Suppressor macrophage (primary cell): ENCODE results near the gene CGB1.

Experiments
- DNase-seq, 4 experiments: peaks; one replicate each; pipeline ENCODE4 v3.0.0-alpha.2; 2020 to 2022

CGB1 gene

DNA sequence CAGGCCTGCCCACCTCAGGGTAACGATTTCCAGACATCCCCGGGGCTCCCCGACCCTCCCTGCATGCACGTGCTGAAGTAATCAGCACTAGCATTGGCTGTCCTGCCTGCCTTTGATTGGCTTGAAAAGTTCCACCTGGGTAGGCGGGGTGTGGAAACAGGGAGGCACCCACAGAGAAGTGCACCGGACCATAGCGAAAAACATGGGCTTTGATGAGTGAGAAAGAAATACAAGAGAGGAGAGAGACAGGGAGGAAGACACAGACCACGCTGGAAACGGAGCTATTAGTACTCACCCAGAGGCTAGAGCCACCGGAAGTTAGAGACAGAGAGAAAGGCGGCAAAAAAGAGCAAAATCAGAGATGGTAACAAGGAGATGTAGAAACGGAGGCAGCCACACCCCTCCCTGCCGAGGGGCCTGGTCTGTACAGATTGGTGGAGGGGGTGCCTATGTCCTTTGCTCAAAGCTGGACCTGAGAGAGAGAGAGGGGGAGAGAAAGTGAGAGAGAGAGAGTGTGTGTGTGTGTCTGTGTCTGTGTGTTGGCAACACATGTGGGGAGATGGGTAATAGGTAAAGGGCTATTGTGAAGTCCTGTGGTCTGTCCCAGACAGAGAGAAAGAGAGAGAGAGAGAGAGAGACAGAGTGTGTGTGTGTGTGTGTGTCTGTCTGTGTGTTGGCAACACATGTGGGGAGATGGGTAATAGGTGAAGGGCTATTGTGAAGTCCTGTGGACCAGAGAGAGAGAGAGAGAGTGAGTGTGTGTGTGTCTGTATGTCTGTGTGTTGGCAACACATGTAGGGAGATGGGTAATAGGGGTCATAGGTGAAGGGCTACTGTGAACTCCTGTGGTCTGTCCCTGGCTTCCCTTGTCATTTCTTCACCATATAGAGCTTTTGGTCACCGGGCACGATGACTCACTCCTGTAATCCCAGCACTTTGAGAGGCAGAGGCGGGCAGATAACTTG lies 15.5 kb downstream of the CGB1 start:
- peak; percentile 12 to 55 (median 38) for DNase-seq

DNA sequence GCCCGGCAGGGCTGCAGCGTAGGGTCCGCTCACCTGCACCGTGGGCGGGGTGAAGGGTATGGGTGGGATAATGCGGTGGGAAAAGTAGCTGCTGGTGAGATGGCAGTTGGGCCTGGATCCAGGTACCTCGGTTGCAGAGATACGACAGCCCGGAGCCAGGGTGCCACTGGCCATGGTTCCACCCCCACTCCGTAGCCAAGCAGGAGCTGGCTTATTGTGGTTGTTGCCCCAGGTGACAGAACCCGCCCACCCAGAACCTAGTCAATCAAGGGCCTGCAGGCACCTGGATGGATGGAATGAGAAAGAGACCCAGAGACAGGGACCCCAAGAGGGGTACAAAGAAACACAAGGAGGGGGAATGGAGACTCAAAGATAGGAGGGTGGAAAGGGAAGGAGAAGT lies 16.4 kb downstream of the CGB1 start:
- no peak for DNase-seq

DNA sequence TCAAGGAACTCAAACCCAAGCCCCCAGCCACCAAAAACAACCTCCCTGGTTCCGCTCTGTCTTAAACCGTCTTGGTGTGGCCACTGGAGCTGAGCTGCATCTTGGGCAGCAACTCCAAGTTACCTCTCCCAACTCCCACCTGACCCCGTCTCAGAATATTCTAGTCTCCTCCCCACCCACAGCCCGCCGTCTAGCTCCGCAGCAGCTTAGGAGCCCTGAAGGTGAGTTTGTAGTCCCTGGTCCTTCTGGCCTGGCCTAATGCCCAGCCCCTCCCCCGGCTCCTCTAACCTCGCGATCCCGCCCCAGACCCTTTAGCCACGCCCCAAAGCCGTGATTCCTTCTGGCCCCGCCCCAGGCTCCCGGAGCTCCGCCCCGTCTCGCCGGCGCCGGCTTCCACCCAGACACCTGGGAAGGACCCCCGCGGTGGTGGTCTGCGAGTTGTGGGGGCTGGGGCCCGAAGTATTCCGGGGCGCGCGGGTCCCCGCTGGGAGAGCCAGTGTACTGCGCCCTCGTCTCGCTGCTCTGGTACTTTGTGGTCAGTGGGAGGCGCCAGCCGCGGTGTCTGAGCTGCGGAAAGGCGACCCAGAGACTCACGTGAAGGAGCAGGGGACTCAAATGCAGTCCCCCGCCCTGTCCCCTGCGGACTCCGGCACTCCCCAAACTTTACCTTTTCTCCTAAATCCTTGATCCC lies 17.3 kb downstream of the CGB1 start:
- peak; percentile 29 to 58 (median 45) for DNase-seq

DNA sequence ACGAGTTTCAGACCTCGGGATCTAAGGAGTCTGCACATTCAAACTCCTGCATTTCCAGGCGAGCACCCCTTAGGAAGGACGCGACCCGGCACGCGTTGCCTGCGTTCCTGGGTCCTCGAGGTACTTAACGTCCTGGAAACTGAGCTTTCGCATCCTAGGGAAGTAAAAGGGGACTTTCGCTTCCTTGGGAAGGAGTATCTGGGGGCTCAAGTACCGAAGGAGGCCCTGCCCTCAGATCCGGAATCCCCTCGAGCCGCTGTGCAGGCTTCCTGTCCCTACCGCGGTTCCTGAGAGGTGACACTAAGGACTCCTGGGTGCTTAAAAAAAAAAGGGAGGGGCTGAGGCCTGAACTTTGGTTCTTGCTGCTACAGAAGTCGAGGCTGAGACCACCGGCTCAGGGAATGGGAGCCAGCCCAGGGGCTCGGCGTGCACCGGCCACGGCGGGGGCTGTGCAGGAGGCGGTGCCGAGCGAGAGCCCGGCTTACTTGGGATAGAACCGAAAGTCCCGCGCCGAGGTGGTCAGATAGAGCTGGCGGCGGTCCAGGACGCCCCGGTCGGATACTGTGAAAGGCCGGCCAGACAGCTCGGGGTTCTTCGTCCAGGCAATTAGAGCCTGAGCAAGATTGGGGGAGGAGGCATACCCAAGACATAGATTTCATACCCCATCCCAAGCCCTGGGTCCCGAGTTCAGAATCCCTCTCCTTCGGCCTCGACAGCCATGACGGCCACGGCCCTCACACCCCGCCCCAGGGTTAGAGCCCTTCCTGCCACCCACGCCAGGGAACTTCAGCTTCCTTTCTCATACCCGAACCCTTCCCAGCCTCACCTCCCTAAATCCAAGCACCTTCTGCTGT lies 18.1 kb downstream of the CGB1 start:
- peak in 2 of 4 experiments; percentile 10 to 18 for DNase-seq

DNA sequence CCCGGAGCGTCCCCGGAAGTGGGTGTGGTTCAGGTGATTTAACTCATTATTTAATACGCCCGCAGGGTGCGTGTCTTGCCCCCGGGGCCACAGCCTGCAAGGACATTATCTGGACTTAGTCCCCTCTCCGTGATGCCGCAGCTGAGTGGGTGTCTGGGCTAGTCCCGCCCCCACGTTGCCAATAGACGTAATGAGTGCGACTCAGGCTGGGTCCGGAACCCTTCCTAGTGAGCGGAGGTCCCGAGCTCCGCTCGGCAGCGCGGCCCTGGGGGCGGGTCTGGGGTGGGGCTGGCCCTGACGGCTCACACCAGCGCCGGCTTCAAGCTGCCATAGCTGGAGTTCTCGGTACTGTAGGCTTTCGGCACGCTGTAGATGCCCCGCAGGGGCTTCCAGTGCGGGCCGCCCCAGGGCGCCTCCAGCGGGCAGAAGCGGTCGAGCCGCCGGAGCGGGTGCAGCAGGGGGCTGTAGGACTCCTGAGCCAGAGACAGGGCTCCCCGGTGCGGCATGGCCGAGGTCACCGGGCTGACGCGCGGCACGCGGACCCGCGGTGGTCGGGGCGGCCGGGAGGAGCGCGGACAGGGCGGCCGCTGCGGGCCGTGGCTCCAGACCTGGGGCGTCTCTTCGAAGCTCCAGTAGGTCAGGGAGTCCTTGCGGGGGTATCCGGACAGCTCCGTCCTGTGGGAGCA lies 18.9 kb downstream of the CGB1 start:
- peak; percentile 49 to 76 (median 56) for DNase-seq

DNA sequence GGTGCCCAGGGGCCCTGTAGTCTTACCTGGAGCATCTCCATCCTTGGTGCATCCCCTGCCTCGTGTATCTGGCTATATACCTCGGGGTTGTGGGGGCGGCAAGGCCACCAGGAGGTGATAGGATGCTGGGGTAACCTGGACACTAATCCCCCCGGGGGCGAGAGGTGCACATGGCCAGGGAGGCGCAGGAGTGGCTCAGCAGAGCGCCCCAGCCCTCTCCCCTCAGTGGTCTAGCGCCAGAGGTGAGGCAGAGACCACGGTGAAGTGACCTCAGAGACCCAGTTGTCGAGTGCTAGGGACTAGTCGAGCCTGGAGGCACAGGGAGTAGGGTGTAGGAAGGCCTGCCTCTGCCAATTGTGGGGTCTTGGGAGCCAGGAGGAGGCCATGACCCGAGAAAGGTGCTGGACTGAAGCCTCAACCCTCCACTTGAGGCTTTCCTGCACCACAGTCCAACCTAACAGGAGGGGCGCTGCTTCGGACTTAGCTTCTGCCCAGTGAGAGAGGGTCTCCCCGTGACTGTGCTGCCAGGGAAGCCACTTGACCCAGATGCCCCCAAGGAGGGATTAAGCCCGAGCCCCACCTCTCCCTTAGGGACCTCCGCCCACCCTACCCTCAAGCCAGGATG lies 19.5 kb downstream of the CGB1 start, which contains the start of gene LHB:
LHB (minus strand) TSS at position 51 of the 625 bp plus-strand sequence; CDS start at position 41, 10 bp downstream.
- no peak for DNase-seq

DNA sequence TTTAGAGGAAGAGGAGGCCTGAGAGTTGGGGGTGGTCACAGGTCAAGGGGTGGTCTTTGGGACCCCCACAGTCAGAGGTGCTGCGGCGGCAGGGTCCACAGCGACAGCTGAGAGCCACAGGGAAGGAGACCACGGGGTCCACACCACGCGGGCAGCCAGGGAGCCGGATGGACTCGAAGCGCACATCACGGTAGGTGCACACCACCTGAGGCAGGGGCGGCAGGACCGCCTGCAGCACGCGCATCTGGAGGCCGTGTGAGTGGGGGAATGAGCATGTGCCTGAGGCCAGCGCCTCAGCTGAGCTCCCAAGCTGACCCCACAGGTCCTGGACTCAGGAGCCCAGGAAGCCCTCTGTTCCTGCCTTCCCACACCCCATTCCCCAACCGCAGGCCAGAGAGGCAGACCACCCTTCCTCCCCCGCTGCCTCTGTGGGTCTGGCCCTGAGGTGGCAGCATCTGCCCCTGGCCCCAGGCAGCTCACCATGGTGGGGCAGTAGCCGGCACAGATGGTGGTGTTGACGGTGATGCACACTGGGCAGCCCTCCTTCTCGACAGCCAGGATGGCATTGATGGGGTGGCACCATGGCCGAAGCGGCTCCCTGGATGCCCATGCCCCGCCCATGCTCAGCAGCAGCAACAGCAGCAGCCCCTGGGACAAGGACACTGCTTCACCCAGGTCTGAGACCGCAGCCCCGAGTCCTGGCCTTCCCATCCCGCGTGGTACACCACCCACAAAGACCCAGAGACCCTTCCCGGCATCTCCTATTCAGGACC lies 20.4 kb downstream of the CGB1 start:
- DNase-seq: no peak

DNA sequence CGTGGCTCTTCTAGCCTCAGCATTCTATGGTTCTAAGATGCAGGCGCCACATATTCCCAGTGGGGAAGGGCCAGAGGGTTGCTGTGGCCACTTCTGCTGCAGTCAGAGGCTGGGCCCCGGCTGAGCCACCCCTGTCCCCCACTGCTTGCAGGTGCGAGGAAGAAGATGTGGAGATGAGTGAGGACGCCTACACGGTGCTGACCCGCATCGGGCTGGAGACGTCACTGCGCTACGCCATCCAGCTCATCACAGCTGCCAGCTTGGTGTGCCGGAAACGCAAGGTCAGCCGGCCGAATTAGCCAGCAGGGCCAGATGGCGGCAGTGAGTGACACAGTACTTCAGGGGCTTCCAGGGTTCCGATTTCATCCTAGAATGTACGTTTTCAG lies 21.8 kb downstream of the CGB1 start:
- DNase-seq: no peak

DNA sequence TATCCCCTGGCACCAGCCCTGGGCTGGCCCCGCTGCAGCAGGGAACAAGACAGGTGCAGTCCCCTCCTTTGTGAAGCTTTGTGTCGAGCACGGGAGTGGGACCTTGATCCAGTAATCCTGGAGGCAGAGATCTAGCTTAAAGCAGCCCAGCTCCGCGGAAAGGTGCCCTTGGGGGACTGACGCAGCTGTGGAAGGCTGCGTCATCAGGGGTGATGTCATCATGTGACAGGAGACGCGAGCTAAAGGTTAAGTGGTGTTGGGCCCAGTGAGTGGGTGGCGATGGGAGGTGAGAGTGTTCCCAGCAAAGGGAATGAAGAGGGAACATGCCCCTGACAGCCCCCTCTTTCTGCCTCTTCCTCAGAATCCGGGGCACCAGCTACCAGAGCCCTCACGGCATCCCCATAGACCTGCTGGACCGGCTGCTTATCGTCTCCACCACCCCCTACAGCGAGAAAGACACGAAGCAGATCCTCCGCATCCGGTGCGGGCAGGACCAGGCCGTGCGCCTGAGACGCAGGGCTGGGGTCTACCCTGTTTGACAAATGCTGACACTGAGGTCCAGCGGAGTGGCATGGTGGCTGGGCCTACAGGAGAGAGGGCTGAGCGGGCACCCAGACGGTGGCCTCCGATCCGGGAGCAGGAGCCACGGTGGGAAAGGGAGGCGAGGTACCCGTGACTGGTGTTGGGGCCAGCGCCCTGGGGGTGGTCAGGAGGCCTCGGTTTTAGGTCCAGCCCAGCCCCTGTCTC lies 22.4 kb downstream of the CGB1 start:
- DNase-seq: no peak

DNA sequence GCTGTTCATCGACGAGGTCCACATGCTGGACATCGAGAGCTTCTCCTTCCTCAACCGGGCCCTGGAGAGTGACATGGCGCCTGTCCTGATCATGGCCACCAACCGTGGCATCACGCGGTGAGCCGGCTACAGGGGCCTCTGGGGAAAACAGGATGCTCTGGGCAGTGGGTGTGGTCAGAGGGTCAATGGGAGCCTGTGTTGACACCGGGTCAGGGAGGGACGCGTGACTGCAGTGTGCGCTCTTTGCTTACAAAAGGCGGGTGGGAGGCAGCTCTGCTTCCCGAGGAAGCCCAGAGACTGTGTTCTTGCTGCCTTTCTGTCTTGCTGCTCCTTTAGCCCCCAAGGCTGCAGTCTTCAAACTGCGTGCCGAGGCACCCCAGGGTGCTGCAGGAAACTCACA lies 25.5 kb downstream of the CGB1 start:
- DNase-seq: no peak

DNA sequence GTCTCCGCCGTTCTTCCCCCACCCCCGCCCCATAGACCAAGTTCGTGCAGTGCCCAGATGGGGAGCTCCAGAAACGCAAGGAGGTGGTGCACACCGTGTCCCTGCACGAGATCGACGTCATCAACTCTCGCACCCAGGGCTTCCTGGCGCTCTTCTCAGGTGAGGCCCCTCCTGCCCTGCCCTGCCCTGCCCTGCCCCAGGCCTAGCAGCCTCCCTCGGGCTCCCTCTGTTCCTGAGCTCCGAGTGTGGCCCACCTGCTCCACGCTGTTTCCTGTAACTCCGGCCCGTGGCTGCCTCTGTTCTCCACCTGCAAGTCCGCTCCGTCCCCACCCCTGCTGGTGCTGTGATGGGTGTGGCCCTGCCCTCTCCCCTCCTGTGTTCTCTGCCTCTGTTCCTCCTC lies 26.2 kb downstream of the CGB1 start:
- DNase-seq: no peak

DNA sequence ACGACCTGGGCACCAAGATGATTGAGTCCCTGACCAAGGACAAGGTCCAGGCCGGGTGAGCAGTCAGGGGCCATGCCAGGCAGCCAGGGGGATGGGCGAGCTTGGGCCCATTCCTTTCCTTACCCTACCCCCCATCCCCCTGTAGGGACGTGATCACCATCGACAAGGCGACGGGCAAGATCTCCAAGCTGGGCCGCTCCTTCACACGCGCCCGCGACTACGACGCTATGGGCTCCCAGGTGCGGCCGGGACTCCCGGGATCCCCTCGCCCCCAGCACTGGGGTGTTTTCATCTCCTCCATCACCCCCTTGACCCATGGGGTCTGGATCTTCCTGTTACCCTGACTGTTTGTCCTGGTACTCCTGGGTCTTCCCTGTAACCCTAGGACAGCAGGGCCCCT lies 26.9 kb downstream of the CGB1 start:
- DNase-seq: no peak

DNA sequence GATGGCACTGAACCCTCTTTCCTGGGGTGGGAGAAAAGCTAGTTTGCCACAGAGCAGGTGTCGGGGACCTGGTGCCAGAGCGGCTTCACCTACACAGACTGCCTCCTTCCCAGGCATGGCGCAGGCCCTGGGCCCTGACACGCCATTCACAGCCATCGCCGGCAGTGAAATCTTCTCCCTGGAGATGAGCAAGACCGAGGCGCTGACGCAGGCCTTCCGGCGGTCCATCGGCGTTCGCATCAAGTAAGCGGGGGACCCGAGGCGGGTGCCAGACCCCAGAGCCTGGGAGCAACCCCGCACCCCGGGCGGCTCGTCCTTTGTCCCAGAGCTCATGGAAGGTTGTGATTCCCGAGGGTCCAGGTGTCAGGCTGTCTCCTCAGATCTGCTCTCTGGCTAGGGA lies 29.8 kb downstream of the CGB1 start:
- DNase-seq: no peak

DNA sequence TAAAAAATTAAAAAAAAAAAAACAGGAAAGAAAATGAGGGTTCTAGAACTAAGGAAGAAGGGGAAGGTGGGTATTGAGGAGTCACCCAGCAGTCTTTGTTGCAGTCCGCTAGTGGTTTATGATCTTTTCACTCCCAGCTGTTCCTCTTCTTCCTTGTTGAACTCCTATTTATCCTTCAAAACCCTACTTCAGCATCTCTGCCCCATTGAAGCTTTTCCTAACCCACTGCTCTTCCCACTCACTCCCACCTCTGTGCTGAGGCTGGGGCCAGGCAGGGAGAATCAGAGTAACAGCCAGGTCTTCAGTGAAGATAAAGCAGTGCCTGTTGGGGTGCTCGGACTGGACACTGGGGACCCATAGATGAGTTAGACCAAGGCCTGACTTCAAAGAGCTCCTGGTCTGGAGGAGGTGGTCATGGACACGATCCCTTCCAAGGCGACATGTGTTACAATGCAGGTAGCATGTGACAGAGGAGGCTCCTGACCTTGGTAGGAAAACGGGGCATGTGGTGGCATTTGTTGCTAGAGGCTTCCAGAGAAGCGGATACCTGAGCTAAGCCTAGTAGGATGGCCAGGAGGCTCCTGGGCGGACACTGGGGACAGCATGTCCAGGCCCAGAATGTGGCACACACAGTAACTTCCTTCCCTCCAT lies 31.6 kb downstream of the CGB1 start:
- no peak for DNase-seq

DNA sequence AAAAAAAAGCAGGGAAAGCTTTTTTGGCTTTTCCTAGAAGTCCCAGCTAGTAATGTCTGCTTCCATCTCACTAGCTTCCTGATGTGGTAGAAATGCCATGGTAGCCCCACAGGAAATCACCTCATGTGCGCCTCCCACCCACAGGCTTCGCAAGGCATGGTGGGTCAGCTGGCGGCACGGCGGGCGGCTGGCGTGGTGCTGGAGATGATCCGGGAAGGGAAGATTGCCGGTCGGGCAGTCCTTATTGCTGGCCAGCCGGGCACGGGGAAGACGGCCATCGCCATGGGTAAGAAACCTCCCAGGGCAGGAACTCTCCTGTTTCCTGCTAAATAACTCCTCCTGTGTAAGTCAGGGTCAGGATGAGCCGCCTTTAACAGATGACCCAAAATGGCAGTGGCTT lies 32.6 kb downstream of the CGB1 start:
- no peak for DNase-seq

DNA sequence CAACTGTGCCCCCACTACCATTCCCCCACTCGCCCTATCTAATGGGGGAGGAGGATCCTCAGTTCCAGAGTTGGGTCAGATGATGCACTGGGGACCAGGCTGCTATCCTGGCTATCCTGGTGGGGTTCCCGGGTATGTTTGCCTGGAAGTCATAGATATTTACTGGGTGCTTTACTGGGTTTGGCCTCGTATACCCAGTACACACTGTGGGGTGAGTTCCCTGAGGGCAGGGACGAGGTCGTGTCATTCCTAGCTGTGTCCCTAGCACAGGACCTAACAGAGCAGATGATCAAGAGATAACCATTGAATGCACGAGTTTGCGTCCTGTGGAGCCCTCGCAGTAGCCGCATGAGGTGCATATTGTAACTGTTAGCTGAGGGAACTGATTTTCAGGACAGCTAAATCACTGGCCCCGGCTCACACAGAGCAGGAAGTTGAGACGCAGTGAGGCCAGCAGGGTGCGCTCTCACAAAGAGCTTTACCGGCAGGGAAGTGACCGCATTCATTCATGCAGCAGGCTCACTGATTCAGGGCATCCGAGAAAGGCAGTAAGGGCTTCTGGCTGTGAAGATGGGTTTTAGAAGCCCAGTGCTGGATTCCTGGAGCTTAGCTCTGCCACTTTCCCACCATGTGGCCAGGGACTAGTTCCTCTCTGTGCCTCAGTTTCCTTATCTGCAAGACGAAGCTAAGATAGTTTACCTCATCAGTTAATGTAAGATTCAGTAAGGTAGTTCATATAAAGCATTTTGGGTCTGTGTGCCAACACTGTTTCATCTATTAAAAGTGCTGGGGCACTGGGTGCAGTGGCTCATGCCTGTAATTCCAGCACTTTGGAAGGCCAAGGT lies 37.0 kb downstream of the CGB1 start:
- DNase-seq: peak; percentile 65 to 81 (median 75)

DNA sequence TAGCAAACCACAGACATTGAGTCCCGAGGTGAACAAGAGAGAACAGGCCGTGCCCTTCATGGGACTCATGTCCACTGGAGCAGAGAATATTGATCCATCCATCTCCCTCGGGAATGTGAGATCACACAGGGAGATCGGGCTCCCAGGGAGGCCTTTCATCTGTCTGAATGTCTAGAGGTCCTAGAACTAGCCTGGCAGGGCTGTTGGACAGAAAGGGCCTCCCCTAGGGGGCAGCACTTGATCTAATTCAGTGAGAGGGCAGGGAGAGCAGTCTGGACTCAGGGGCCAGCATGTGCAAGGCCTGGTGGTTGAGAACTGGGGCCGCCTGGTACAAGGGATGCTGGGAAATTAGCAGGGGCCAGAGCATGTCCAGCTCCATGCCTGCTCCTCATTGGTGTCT lies 38.7 kb downstream of the CGB1 start:
- DNase-seq: peak; percentile 68 to 79 (median 72)

DNA sequence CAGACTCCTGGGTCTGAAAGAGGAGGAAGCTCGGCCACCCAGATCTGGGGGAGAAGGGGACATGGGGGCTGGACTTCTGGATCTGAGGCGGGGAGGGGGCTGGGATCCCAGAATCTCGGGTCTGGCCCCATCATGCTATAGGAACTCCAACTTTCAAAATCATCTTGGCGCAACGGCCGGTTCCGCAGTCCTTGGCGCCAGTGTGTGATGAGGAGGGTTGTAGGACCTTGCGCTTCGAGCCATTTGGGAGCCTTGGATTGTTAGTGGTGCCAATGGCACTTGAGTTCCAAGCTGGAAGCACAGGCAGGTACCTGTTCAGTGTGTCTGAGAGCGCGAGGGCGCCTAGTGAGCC lies 42.7 kb downstream of the CGB1 start:
- no peak for DNase-seq
